Measurements from ENCODE around the gene EXOC7.

Gene EXOC7

DNA sequence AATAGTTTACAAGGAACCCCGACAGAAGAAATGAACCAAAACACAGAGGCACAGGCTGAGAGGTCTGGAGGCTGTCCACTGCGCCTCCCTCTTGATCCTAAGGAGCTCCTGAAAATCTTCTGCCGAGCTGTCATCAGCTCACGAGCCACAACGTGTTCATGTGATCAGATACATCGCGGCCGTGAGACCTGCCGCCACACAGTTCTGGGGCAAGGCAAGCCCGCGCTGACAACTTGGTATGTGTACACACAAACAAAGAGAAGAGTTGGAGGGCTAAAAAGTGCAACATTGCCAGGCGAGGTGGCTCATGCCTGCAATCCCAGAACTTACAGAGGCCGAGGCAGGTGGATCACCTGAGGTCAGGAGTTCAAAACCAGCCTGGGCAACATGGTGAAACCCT is 7.6 kb downstream of the EXOC7 start:
- Histone ChIP-seq H4K91ac (ENCODE audit: low read depth, low read length, poor library complexity) (no peak overlapping the region), H3K9ac (ENCODE audit: low read depth, low read length, poor library complexity) (no peak overlapping the region), H2BK15ac (ENCODE audit: low read length) (no peak overlapping the region), H4K8ac (ENCODE audit: low read depth, low read length) (no peak overlapping the region), H3K4me2 (ENCODE audit: insufficient read depth, low read length, poor library complexity, severe bottlenecking) (no peak overlapping the region), H3K27me3 (ENCODE audit: control insufficient read depth in 3 of 3, insufficient read depth in 3 of 3, low read depth in 1 of 3, low read length in 3 of 3) (no peaks in the 10 kb centered on the region), H3K23ac (ENCODE audit: low read depth, low read length, poor library complexity) (no peak overlapping the region), H3K4me1 (ENCODE audit: control insufficient read depth in 2 of 2, insufficient read depth in 1 of 2, low read depth in 1 of 2, low read length in 2 of 2) (no peaks in the 10 kb centered on the region), H3K79me1 (ENCODE audit: low read depth, low read length) (peaks cover 2% of the 10 kb centered on the region), H3K4me3 (ENCODE audit: low read length in 2 of 2) (no peak overlapping the region), H3K36me3 (replicated peaks in 1 of 2; ENCODE audit: control insufficient read depth in 2 of 2, insufficient read depth in 2 of 2, low read length in 2 of 2) (peaks cover 31 to 91% of the 10 kb centered on the region in 2 donors), H3K27ac (replicated peaks; ENCODE audit: low read length) (no peak overlapping the region), H3K4ac (ENCODE audit: low read length) (no peak overlapping the region), H3K18ac (ENCODE audit: low read length) (no peak overlapping the region), H2BK5ac (ENCODE audit: low read length) (no peak overlapping the region), H3K14ac (ENCODE audit: low read length) (no peak overlapping the region), H3K9me3 (replicated peaks in 1 of 2; ENCODE audit: control insufficient read depth in 2 of 2, insufficient read depth in 1 of 2, low read depth in 1 of 2, low read length in 2 of 2) (no peaks in the 10 kb centered on the region), H2BK120ac (ENCODE audit: low read depth, low read length) (no peak overlapping the region), H2BK12ac (ENCODE audit: low read length) (no peak overlapping the region), H2AK5ac (ENCODE audit: low read depth, low read length) (no peak overlapping the region), H2AFZ (ENCODE audit: low read length) (no peak overlapping the region)
- WGBS, 2 donors (ENCODE audit: extremely low coverage in 2 of 2, insufficient read length in 2 of 2, insufficient replicate concordance in 1 of 2): no CpG with 5 or more reads among the region's 13 CpGs
- DNase-seq (ENCODE audit: low spot score): no peak

DNA sequence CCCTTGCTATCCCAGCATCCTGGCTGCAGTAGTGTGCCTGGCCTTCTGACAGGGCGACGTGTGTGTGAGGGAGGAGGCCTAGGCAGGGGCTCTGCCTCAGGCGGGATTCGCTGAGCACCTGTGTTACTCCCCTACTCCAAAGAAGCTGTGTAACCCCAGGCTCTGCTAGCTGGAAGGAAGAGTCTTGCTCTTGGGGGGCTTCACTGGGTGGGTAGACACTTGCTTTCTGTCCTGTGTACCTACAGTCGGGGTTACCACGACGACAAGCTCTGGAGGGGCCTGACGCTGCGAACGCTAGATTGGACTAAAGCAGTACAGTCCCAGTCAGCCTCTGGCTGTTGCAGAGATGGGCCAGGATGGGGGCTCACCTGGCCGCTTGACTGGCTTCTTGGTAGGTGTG is 9.5 kb downstream of the EXOC7 start:
- no peak for DNase-seq (ENCODE audit: low spot score)
- no peaks in the 10 kb centered on the region for H3K4me1 ChIP-seq (ENCODE audit: control insufficient read depth in 2 of 2, insufficient read depth in 1 of 2, low read depth in 1 of 2, low read length in 2 of 2)
- H3K4me3 ChIP-seq (ENCODE audit: low read length in 2 of 2): no peak overlapping the region
- H3K14ac ChIP-seq (ENCODE audit: low read length): no peak overlapping the region
- H4K91ac ChIP-seq (ENCODE audit: low read depth, low read length, poor library complexity): no peak overlapping the region
- no peak overlapping the region for H3K18ac ChIP-seq (ENCODE audit: low read length)
- H3K27ac ChIP-seq (replicated peaks; ENCODE audit: low read length): no peak overlapping the region
- no peak overlapping the region for H3K9ac ChIP-seq (ENCODE audit: low read depth, low read length, poor library complexity)
- H3K23ac ChIP-seq (ENCODE audit: low read depth, low read length, poor library complexity): no peak overlapping the region
- no peak overlapping the region for H2BK5ac ChIP-seq (ENCODE audit: low read length)
- no peaks in the 10 kb centered on the region for H3K27me3 ChIP-seq (ENCODE audit: control insufficient read depth in 3 of 3, insufficient read depth in 3 of 3, low read depth in 1 of 3, low read length in 3 of 3)
- H3K79me1 ChIP-seq (ENCODE audit: low read depth, low read length): peaks cover 2% of the 10 kb centered on the region
- no peak overlapping the region for H3K4me2 ChIP-seq (ENCODE audit: insufficient read depth, low read length, poor library complexity, severe bottlenecking)
- no CpG with 5 or more reads among the region's 11 CpGs for WGBS, 2 donors (ENCODE audit: extremely low coverage in 2 of 2, insufficient read length in 2 of 2, insufficient replicate concordance in 1 of 2)
- H3K36me3 ChIP-seq (replicated peaks in 1 of 2; ENCODE audit: control insufficient read depth in 2 of 2, insufficient read depth in 2 of 2, low read length in 2 of 2): peaks cover 40 to 92% of the 10 kb centered on the region in 2 donors
- H2BK120ac ChIP-seq (ENCODE audit: low read depth, low read length): no peak overlapping the region
- no peak overlapping the region for H3K4ac ChIP-seq (ENCODE audit: low read length)
- H2BK15ac ChIP-seq (ENCODE audit: low read length): no peak overlapping the region
- H3K9me3 ChIP-seq (replicated peaks in 1 of 2; ENCODE audit: control insufficient read depth in 2 of 2, insufficient read depth in 1 of 2, low read depth in 1 of 2, low read length in 2 of 2): no peaks in the 10 kb centered on the region
- no peak overlapping the region for H2AFZ ChIP-seq (ENCODE audit: low read length)
- H2AK5ac ChIP-seq (ENCODE audit: low read depth, low read length): no peak overlapping the region
- H4K8ac ChIP-seq (ENCODE audit: low read depth, low read length): no peak overlapping the region
- H2BK12ac ChIP-seq (ENCODE audit: low read length): no peak overlapping the region

DNA sequence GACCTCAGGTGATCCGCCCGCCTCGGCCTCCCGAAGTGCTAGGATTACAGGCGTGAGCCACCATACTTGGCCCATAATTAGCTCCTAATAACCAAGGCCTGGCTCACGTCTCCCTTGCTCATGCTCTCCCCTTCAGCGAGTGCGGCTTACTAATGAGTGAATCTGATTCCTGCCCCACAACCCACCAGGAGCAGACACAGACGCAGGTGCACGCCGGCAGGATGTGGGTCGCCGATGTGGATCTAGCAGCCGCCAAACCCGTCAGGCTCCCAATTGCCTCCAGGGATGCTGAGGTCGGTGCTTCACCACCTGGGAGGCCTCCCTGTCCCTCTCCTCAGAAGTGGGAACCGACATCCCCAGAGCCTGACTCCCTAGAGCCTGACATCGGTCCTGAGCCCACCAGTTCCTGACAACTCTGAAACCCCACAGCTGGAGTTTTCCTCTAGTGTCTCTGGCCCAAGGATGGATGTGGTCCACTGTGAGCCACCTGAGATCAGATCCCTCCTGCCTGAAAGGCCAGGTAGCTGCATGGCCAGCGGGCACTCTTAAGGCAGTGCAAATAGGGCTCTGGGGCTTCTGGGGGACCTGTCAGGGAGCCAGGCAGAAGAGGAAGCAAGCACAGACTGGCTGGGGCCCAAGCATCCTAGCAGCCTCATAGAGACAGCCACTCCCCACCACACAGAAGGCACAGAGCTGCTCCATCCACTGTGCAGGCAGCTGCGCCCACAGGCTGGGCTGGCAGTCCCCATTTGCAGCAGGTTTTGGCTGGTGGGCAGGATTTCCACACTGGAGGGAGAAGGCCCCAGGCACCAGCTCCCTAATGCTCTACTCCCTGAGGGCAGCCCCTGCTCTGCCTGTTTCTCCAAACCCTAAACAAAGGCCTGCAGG is 10.8 kb downstream of the EXOC7 start:
- no peak overlapping the region for H2BK120ac ChIP-seq (ENCODE audit: low read depth, low read length)
- no peak overlapping the region for H3K4ac ChIP-seq (ENCODE audit: low read length)
- H2AFZ ChIP-seq (ENCODE audit: low read length): no peak overlapping the region
- no peak overlapping the region for H3K27ac ChIP-seq (replicated peaks; ENCODE audit: low read length)
- no peak overlapping the region for H2BK5ac ChIP-seq (ENCODE audit: low read length)
- H2BK12ac ChIP-seq (ENCODE audit: low read length): no peak overlapping the region
- H3K4me1 ChIP-seq (ENCODE audit: control insufficient read depth in 2 of 2, insufficient read depth in 1 of 2, low read depth in 1 of 2, low read length in 2 of 2): no peaks in the 10 kb centered on the region
- H3K14ac ChIP-seq (ENCODE audit: low read length): no peak overlapping the region
- no CpG with 5 or more reads among the region's 20 CpGs for WGBS, 2 donors (ENCODE audit: extremely low coverage in 2 of 2, insufficient read length in 2 of 2, insufficient replicate concordance in 1 of 2)
- H3K4me2 ChIP-seq (ENCODE audit: insufficient read depth, low read length, poor library complexity, severe bottlenecking): no peak overlapping the region
- H3K23ac ChIP-seq (ENCODE audit: low read depth, low read length, poor library complexity): no peak overlapping the region
- H3K18ac ChIP-seq (ENCODE audit: low read length): peak overlapping the region; percentile 28
- H4K91ac ChIP-seq (ENCODE audit: low read depth, low read length, poor library complexity): no peak overlapping the region
- no peak overlapping the region for H2BK15ac ChIP-seq (ENCODE audit: low read length)
- no peak for DNase-seq (ENCODE audit: low spot score)
- H3K36me3 ChIP-seq (replicated peaks in 1 of 2; ENCODE audit: control insufficient read depth in 2 of 2, insufficient read depth in 2 of 2, low read length in 2 of 2): peaks cover 50 to 96% of the 10 kb centered on the region in 2 donors
- no peaks in the 10 kb centered on the region for H3K27me3 ChIP-seq (ENCODE audit: control insufficient read depth in 3 of 3, insufficient read depth in 3 of 3, low read depth in 1 of 3, low read length in 3 of 3)
- peaks cover 2% of the 10 kb centered on the region for H3K79me1 ChIP-seq (ENCODE audit: low read depth, low read length)
- no peak overlapping the region for H2AK5ac ChIP-seq (ENCODE audit: low read depth, low read length)
- H3K4me3 ChIP-seq (ENCODE audit: low read length in 2 of 2): no peak overlapping the region
- H3K9ac ChIP-seq (ENCODE audit: low read depth, low read length, poor library complexity): no peak overlapping the region
- no peaks in the 10 kb centered on the region for H3K9me3 ChIP-seq (replicated peaks in 1 of 2; ENCODE audit: control insufficient read depth in 2 of 2, insufficient read depth in 1 of 2, low read depth in 1 of 2, low read length in 2 of 2)
- H4K8ac ChIP-seq (ENCODE audit: low read depth, low read length): no peak overlapping the region

DNA sequence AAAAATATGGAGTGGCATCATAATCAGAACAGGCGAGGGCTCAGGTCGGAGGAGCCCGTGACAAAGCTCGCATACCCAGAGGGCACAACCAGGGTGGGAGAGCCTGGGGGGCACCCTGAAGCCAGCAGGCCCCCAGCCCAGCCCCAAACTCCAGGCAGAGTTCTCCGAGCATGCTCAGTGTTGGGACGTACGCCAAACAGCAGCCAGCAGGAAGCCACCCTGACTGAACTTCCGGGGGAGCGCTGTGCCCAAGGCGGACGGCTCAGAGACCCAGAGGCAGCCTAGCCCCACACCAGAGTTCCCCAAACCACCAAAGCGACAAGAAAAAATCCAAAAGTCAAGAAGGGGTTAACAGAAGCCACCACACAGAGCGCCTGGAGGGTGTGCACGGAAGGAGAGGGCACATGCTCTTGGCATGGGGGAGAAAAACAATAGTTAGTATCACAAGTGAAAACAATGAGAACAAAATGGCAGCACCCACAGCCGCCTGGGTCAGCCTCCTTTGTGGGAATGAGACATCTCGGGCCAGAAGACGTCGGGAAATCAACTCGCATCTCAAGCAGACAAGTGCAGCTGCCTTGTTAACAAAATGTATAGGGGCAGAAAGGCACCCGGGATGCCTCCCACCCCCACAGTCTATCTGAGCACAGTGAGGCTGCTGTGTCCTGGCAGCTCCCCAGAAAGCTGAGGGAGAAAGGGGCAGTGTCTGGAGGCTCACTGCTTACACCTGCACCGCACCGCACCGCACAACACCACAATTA is 11.9 kb downstream of the EXOC7 start:
- DNase-seq (ENCODE audit: low spot score): no peak
- Histone ChIP-seq H3K4me3 (ENCODE audit: low read length in 2 of 2) (no peak overlapping the region), H3K79me1 (ENCODE audit: low read depth, low read length) (peaks cover 2% of the 10 kb centered on the region), H3K23ac (ENCODE audit: low read depth, low read length, poor library complexity) (no peak overlapping the region), H2AFZ (ENCODE audit: low read length) (no peak overlapping the region), H3K18ac (ENCODE audit: low read length) (no peak overlapping the region), H2BK12ac (ENCODE audit: low read length) (no peak overlapping the region), H4K8ac (ENCODE audit: low read depth, low read length) (no peak overlapping the region), H3K4me1 (ENCODE audit: control insufficient read depth in 2 of 2, insufficient read depth in 1 of 2, low read depth in 1 of 2, low read length in 2 of 2) (no peaks in the 10 kb centered on the region), H2BK5ac (ENCODE audit: low read length) (no peak overlapping the region), H4K91ac (ENCODE audit: low read depth, low read length, poor library complexity) (no peak overlapping the region), H3K4me2 (ENCODE audit: insufficient read depth, low read length, poor library complexity, severe bottlenecking) (no peak overlapping the region), H2BK120ac (ENCODE audit: low read depth, low read length) (no peak overlapping the region), H2BK15ac (ENCODE audit: low read length) (no peak overlapping the region), H3K9ac (ENCODE audit: low read depth, low read length, poor library complexity) (no peak overlapping the region), H3K27ac (replicated peaks; ENCODE audit: low read length) (no peak overlapping the region), H2AK5ac (ENCODE audit: low read depth, low read length) (no peak overlapping the region), H3K27me3 (ENCODE audit: control insufficient read depth in 3 of 3, insufficient read depth in 3 of 3, low read depth in 1 of 3, low read length in 3 of 3) (no peaks in the 10 kb centered on the region), H3K4ac (ENCODE audit: low read length) (no peak overlapping the region), H3K36me3 (replicated peaks in 1 of 2; ENCODE audit: control insufficient read depth in 2 of 2, insufficient read depth in 2 of 2, low read length in 2 of 2) (peaks cover 54 to 96% of the 10 kb centered on the region in 2 donors), H3K14ac (ENCODE audit: low read length) (no peak overlapping the region), H3K9me3 (replicated peaks in 1 of 2; ENCODE audit: control insufficient read depth in 2 of 2, insufficient read depth in 1 of 2, low read depth in 1 of 2, low read length in 2 of 2) (no peaks in the 10 kb centered on the region)
- WGBS, 2 donors (ENCODE audit: extremely low coverage in 2 of 2, insufficient read length in 2 of 2, insufficient replicate concordance in 1 of 2): no CpG with 5 or more reads among the region's 23 CpGs

Data from neuronal stem cell (in vitro differentiated cells).